ENCODE data around the gene EEF1A2.

The EEF1A2 gene

DNA sequence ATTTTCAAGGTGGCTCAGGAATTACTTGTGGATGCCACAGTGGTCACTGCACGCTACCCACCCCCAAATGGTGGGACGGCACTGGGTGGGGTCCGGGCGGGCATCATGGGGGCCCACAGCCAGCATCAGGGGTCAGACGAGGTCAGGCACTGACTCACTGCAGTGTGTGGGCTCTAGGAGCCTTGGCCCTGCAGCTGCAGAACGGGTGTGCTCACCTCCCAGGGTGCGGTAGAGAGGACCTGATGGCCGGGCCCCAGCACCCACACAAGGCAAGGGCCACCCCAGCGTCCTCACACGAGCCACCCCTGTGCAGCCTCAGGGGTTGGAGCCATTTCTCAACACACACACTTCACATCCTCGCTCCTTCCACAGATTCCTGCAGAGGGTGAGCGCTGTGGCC is 60.8 kb downstream of the EEF1A2 start:
- no peak overlapping the region for H3K9ac ChIP-seq (ENCODE audit: low read depth, low read length)
- H3K36me3 ChIP-seq (ENCODE audit: insufficient read depth, low read depth, low read length), result peaks cover 4% of the 10 kb centered on the region; the same call in 1 of the 2 replicates
- no peaks in the 10 kb centered on the region for H3K27me3 ChIP-seq (ENCODE audit: insufficient read depth, low read length)
- no peak overlapping the region for H3K27ac ChIP-seq (ENCODE audit: low read length)
- peaks cover 6% of the 10 kb centered on the region; the same call in 1 of the 2 replicates for H3K4me1 ChIP-seq (ENCODE audit: insufficient read depth, low read length)
- no peak overlapping the region for H3K4me3 ChIP-seq (ENCODE audit: low read length)
- no peaks in the 10 kb centered on the region for H3K9me3 ChIP-seq (ENCODE audit: insufficient read depth, low read depth, low read length)

All from iPS-20b (cell line).